CD4-positive, CD25-positive, alpha-beta regulatory T cell (primary cell): ENCODE data around the gene NUP42. TPM values are rescaled to one million over a fixed set of nuclear protein-coding genes. Genes with fewer than 3 reads are reported as not detected.
A peak's percentile ranks its signal among the peaks of the same experiment; 100 is the strongest.

Source experiments
- ATAC-seq, 2 donors: fragments of 150-1000 bp; cut with Tn5 transposase; one replicate each; pipeline ENCODE4 v1.10.0; 2021; ENCODE audit warnings: low read depth in 2 of 2, moderate number of reproducible peaks in 2 of 2, moderate library complexity in 1 of 2
- DNase-seq, 3 donors: peaks; one replicate each; pipeline versions ENCODE4 v3.0.0 to v3.0.0-alpha.2; 2012 to 2022; ENCODE audit warnings: mixed read lengths in 1 of 3
- H3K27ac ChIP-seq: one replicate; pipeline ENCODE4 v1.7.0; 2013; ENCODE audit warnings: mild to moderate bottlenecking, low read length; ENCODE audit not compliant: insufficient read depth, poor library complexity, severe bottlenecking
- H3K27me3 ChIP-seq: one replicate; pipeline ENCODE4 v1.7.0; 2013; ENCODE audit warnings: low read length; ENCODE audit not compliant: control insufficient read depth, insufficient read depth
- H3K36me3 ChIP-seq: one replicate; pipeline ENCODE4 v1.7.0; 2013; ENCODE audit warnings: mild to moderate bottlenecking, low read length, moderate library complexity; ENCODE audit not compliant: control insufficient read depth, insufficient read depth
- H3K4me1 ChIP-seq: 2 replicates; pipeline ENCODE4 v1.7.0; 2013; ENCODE audit warnings: mild to moderate bottlenecking, low read length; ENCODE audit not compliant: insufficient read depth, control insufficient read depth, poor library complexity, severe bottlenecking
- H3K4me3 ChIP-seq: one replicate; pipeline ENCODE4 v1.7.0; 2013; ENCODE audit warnings: low read depth, mild to moderate bottlenecking, low read length, moderate library complexity
- H3K9me3 ChIP-seq, 2 experiments: 1 replicate in 1 of 2; 2 replicates in 1 of 2; pipeline ENCODE4 v1.7.0; 2013; ENCODE audit warnings: low read length in 2 of 2, mild to moderate bottlenecking in 1 of 2, moderate library complexity in 1 of 2; ENCODE audit not compliant: control insufficient read depth in 2 of 2
- H3K27ac Mint-ChIP-seq, 3 donors: one replicate each; pipeline ENCODE4 v1.8.0; 2020 to 2022; ENCODE audit warnings: mild to moderate bottlenecking in 3 of 3, mixed read lengths in 3 of 3, moderate library complexity in 2 of 3
- H3K27me3 Mint-ChIP-seq: one replicate; pipeline ENCODE4 v1.8.0; 2022; ENCODE audit warnings: mild to moderate bottlenecking, mixed read lengths
- H3K36me3 Mint-ChIP-seq: one replicate; pipeline ENCODE4 v1.8.0; 2020; ENCODE audit warnings: mixed read lengths
- H3K4me1 Mint-ChIP-seq, 4 donors: one replicate each; pipeline ENCODE4 v1.8.0; 2020 to 2022; ENCODE audit warnings: mixed read lengths in 4 of 4, mild to moderate bottlenecking in 1 of 4
- H3K4me3 Mint-ChIP-seq, 4 donors: one replicate each; pipeline ENCODE4 v1.8.0; 2020 to 2022; ENCODE audit warnings: mild to moderate bottlenecking in 4 of 4, mixed read lengths in 4 of 4, moderate library complexity in 3 of 4
- H3K9me3 Mint-ChIP-seq, 7 donors: one replicate each; pipeline ENCODE4 v1.8.0; 2020 to 2022; ENCODE audit warnings: mixed read lengths in 7 of 7, mild to moderate bottlenecking in 3 of 7, moderate library complexity in 2 of 7
- polyA plus RNA-seq, 4 donors: library from polyadenylated mRNA; unstranded; fragments of 300-500 nt; fragmentation: Illumina TruSeq; gene quantifications; one replicate each; pipeline ENCODE4 v1.2.3, GENCODE V29; 2021
- total RNA-seq: library from RNA; stranded (reverse); gene quantifications from one replicate; pipeline ENCODE4 v1.2.3, GENCODE V29; 2022

The NUP42 gene
- total and polyA plus RNA-seq, 5 donors from 2014 or later: 25.6 to 55.6 (median 36.3) TPM

DNA sequence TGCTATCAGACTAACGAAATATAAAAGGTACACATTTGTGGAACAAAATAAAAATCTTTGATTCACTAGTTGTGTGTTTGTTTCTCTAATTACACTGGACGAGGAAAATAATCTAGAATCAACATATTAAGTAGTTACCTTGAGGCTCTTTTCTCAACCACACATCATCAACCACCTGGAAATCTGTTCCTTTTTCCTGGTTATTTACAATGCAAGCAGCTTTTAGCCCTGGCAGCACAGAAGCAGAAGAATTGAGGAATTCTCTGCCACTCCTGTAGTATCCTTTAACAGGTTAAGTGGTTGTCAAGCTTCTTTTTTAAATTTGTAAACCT is 23.7 kb downstream of the NUP42 start:
- H3K4me3 Mint-ChIP-seq: peak overlapping the region in 3 of 4 donors; percentile 25 to 36 (median 34)
- peaks cover 15% of the 10 kb centered on the region for H3K36me3 Mint-ChIP-seq
- no peaks in the 10 kb centered on the region for H3K4me1 ChIP-seq
- H3K36me3 ChIP-seq: peaks cover 15% of the 10 kb centered on the region
- no peaks in the 10 kb centered on the region for H3K9me3 Mint-ChIP-seq
- peaks cover 0 to 11% (median 5%) of the 10 kb centered on the region in 4 donors for H3K4me1 Mint-ChIP-seq
- peaks cover 2% of the 10 kb centered on the region for H3K27me3 ChIP-seq
- no peak for DNase-seq
- H3K27ac ChIP-seq: no peak overlapping the region
- peaks cover 22% of the 10 kb centered on the region for H3K27me3 Mint-ChIP-seq
- H3K4me3 ChIP-seq: no peak overlapping the region
- no peak for ATAC-seq
- no peaks in the 10 kb centered on the region for H3K9me3 ChIP-seq
- H3K27ac Mint-ChIP-seq: peak overlapping the region in 1 of 3 donors; percentile 22

DNA sequence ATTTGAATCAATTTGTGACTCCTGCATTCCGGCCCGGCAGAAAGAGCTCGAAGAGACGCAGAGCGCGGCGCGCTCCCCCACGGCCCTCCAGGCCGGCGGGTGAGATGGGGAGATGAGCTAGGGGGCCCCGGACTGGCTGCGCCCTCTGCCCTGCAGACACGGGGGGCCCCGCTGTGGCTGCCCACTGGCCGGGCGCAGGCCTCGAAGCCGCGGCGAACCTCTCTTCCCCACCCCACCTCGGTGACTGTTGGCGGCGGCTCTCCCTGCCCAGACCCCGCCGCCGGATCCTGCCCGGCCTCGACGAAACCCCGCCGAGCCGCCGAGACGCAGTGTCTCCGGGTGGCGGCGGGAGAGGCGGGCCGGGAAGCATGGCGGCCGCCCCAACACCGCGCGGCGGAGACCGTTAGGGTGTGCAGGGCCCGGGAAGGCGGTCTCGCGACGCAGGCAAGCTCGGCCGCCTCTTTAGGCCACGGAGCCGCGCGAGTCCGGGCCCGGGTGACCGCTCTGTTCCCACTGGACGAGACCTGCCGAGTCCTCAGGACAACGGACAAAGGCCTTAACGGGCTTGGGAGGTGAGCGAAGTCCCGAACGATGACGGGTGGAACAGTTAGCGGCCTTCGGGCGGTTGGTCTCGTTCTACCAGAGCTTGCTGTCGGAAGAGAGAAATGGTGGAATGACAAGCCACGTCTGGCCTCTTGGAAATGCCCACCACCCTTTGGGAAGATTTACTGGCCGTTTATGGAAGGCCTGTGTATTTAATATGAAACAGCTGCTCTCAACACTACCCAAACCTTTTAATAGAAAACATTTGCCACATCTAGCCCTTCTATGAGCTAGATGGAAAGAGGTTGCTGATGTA is 24.3 kb downstream of the NUP42 start:
- no peaks in the 10 kb centered on the region for H3K9me3 Mint-ChIP-seq
- peak overlapping the region; percentile 25 to 75 (median 32) for H3K4me3 Mint-ChIP-seq
- DNase-seq (peak in 1 of 3 donors; percentile 30), ATAC-seq (no peak)
- peak overlapping the region in 1 of 3 donors; percentile 22 for H3K27ac Mint-ChIP-seq
- peaks cover 2% of the 10 kb centered on the region for H3K27me3 ChIP-seq
- peaks cover 0 to 11% (median 5%) of the 10 kb centered on the region in 4 donors for H3K4me1 Mint-ChIP-seq
- H3K27ac ChIP-seq: no peak overlapping the region
- H3K4me3 ChIP-seq: no peak overlapping the region
- peaks cover 22% of the 10 kb centered on the region for H3K27me3 Mint-ChIP-seq
- peaks cover 14% of the 10 kb centered on the region for H3K36me3 Mint-ChIP-seq
- no peaks in the 10 kb centered on the region for H3K9me3 ChIP-seq
- peaks cover 9% of the 10 kb centered on the region for H3K36me3 ChIP-seq
- H3K4me1 ChIP-seq: no peaks in the 10 kb centered on the region

DNA sequence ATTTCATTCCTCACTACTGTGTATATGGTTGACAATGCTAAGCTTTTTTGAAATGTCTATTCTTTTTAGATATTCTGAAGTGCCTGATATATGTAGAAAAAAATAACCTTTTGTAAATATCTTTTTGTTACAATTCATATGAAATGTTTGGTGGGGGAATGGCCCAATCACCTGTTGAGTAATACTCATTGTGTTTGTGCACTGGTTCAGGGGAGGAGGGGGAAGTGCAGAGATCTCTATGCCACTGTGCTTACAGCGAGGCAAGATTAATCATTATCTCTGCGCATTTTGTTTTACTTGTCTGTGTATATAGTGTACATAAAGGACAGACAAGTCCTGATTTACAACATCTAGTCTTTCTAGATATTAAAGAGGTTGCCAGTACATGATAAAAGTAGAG is 25.2 kb downstream of the NUP42 start:
- Histone ChIP-seq H3K36me3 (peaks cover 3% of the 10 kb centered on the region), H3K4me3 (no peak overlapping the region), H3K9me3 (no peaks in the 10 kb centered on the region), H3K27ac (no peak overlapping the region), H3K4me1 (no peaks in the 10 kb centered on the region), H3K27me3 (peaks cover 2% of the 10 kb centered on the region)
- Mint-ChIP-seq H3K4me3 (peak overlapping the region in 2 of 4 donors; percentile 25 to 75), H3K27ac (no peak overlapping the region), H3K27me3 (peaks cover 22% of the 10 kb centered on the region), H3K36me3 (peaks cover 7% of the 10 kb centered on the region), H3K4me1 (peaks cover 0 to 11% (median 5%) of the 10 kb centered on the region in 4 donors), H3K9me3 (no peaks in the 10 kb centered on the region)
- DNase-seq (peak in 1 of 3 donors; percentile 24), ATAC-seq (no peak)

DNA sequence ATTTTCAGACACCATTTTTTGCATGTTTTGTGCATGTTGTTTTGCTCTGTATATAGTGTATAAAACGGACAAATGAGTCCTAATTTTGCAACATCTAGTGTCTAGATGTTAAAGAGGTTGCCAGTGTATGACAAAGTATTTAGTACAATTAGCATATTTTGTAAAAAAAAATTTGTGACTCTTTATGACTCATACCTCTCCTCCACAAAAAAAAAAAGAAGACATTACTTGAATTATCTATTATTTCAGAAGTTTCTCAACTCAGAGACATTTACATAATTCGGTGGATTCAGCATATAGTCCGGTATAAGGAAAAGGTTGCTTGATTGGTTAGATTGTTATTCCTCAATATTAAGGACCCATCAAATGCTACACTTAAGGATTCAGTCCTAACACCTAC is 26.0 kb downstream of the NUP42 start:
- H3K36me3 Mint-ChIP-seq: peaks cover 7% of the 10 kb centered on the region
- Histone ChIP-seq H3K9me3 (no peaks in the 10 kb centered on the region), H3K4me1 (no peaks in the 10 kb centered on the region), H3K36me3 (peaks cover 3% of the 10 kb centered on the region), H3K27me3 (peaks cover 2% of the 10 kb centered on the region), H3K27ac (no peak overlapping the region), H3K4me3 (no peak overlapping the region)
- no peaks in the 10 kb centered on the region for H3K9me3 Mint-ChIP-seq
- peaks cover 0 to 11% (median 5%) of the 10 kb centered on the region in 4 donors for H3K4me1 Mint-ChIP-seq
- no peak for DNase-seq
- peak overlapping the region in 1 of 4 donors; percentile 30 for H3K4me3 Mint-ChIP-seq
- ATAC-seq: no peak
- H3K27ac Mint-ChIP-seq: no peak overlapping the region
- peaks cover 22% of the 10 kb centered on the region for H3K27me3 Mint-ChIP-seq

DNA sequence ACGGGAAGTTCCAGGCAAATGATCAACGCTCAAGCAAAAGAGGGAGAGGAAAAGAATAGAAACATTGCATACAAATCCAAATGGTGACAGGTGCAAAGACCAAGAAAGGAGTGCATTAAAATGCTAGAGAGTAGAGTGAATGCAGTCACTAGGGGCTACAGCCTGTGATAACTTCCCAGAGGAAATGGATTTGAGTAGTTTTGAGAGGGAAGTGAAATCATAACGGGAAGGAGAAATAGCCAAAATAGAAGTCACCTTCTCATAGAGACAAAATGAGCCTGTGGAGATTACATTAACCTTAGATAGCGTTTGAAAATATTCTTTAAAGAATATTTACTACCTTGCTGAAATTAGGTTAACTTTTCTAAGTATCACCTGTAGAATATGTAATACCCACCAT is 26.5 kb downstream of the NUP42 start:
- Mint-ChIP-seq H3K27me3 (peaks cover 22% of the 10 kb centered on the region), H3K27ac (no peak overlapping the region), H3K4me1 (peaks cover 0 to 11% (median 5%) of the 10 kb centered on the region in 4 donors), H3K4me3 (no peak overlapping the region), H3K9me3 (no peaks in the 10 kb centered on the region), H3K36me3 (peaks cover 7% of the 10 kb centered on the region)
- peaks cover 3% of the 10 kb centered on the region for H3K36me3 ChIP-seq
- no peak overlapping the region for H3K27ac ChIP-seq
- H3K27me3 ChIP-seq: peaks cover 2% of the 10 kb centered on the region
- no peaks in the 10 kb centered on the region for H3K4me1 ChIP-seq
- DNase-seq: no peak
- ATAC-seq: no peak
- H3K9me3 ChIP-seq: no peaks in the 10 kb centered on the region
- H3K4me3 ChIP-seq: no peak overlapping the region

DNA sequence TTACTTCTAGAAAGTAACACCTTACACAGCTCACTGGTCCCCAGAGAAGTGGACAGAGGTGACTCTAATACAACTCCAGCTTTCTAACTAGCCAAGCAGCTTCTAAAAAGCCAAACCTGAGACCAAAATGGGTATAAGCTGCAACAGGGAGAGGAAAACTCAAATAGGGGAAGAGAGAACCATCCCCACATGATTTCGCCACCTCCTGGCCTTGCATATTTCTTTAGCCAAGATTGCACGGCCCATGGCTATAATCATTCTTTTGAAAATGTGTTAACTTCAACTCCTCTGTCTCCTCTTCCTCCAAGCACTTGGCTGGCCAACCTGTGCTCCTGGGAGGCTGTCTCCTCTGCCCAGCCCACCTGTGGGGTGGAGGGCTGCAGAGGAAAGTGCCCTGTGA is 28.7 kb downstream of the NUP42 start:
- no peaks in the 10 kb centered on the region for H3K9me3 ChIP-seq
- H3K27me3 ChIP-seq: no peaks in the 10 kb centered on the region
- Mint-ChIP-seq H3K36me3 (no peaks in the 10 kb centered on the region), H3K4me1 (peaks cover 0 to 8% (median 3%) of the 10 kb centered on the region in 4 donors), H3K4me3 (no peak overlapping the region), H3K9me3 (no peaks in the 10 kb centered on the region), H3K27me3 (peaks cover 28% of the 10 kb centered on the region), H3K27ac (no peak overlapping the region)
- H3K27ac ChIP-seq: no peak overlapping the region
- H3K4me3 ChIP-seq: no peak overlapping the region
- no peak for ATAC-seq
- DNase-seq: no peak
- H3K36me3 ChIP-seq: no peaks in the 10 kb centered on the region
- H3K4me1 ChIP-seq: no peaks in the 10 kb centered on the region

DNA sequence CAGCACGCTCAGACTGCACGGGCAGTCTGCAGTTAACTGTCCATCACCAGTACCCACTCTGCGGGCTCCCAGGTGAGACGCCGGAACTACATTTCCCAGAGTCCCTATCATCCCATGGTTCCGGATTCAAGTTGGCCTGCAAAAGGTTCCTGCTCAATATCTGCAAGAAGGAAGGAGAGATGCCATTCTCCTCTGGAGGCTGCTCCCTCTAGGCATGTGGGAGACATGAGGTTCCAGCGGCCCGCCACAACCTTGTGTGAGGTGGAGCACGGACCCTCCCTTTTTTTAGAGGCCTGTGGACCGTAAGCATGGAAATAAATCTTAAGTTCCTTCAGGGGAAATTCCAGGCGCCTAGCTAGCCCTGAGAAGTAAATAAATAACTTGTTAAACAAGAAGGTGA is 29.7 kb downstream of the NUP42 start:
- no peak overlapping the region for H3K27ac ChIP-seq

DNA sequence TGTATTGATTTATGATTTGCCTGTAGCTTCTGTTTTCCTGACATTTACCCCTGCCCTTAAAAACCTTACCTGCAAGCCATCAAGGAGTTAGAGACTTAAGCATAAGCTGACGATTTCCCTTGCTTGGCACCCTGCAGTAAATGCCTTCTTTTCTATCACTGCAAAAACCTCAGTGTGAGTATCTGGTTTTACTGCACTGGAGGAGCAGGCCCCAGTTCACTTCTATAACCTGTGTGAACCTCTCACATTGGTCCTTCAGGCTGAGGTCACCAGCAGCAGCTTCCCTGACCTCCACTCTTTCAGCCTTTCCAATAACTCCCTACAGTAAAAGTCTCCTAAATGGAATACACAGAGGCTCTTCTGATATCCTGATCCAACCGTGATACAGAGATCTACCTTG is 30.5 kb downstream of the NUP42 start:
- ATAC-seq (no peak), DNase-seq (no peak)
- peak overlapping the region in 1 of 4 donors; percentile 49 for H3K4me3 Mint-ChIP-seq
- peak overlapping the region in 1 of 3 donors; percentile 48 for H3K27ac Mint-ChIP-seq
- no peaks in the 10 kb centered on the region for H3K9me3 ChIP-seq
- no peaks in the 10 kb centered on the region for H3K27me3 ChIP-seq
- peaks cover 21% of the 10 kb centered on the region for H3K27me3 Mint-ChIP-seq
- H3K4me1 ChIP-seq: no peaks in the 10 kb centered on the region
- peaks cover 0 to 1% (median 0%) of the 10 kb centered on the region in 7 donors for H3K9me3 Mint-ChIP-seq
- H3K27ac ChIP-seq: no peak overlapping the region
- no peak overlapping the region for H3K4me3 ChIP-seq
- no peaks in the 10 kb centered on the region for H3K36me3 ChIP-seq
- H3K36me3 Mint-ChIP-seq: no peaks in the 10 kb centered on the region
- no peaks in the 10 kb centered on the region for H3K4me1 Mint-ChIP-seq

More for the DNA sequence above, 29.7 kb downstream of the NUP42 start:
- H3K9me3 ChIP-seq: no peaks in the 10 kb centered on the region
- Mint-ChIP-seq H3K27ac (no peak overlapping the region), H3K36me3 (no peaks in the 10 kb centered on the region), H3K27me3 (peaks cover 30% of the 10 kb centered on the region), H3K4me1 (peaks cover 0 to 4% (median 0%) of the 10 kb centered on the region in 4 donors), H3K4me3 (no peak overlapping the region), H3K9me3 (peaks cover 0 to 1% (median 0%) of the 10 kb centered on the region in 7 donors)
- no peaks in the 10 kb centered on the region for H3K4me1 ChIP-seq
- H3K4me3 ChIP-seq: no peak overlapping the region
- DNase-seq: no peak
- ATAC-seq: no peak
- H3K27me3 ChIP-seq: no peaks in the 10 kb centered on the region
- no peaks in the 10 kb centered on the region for H3K36me3 ChIP-seq
